HepG2 (cell line): ENCODE measurements around the gene KCNH1. TPM values are rescaled to one million over a fixed set of nuclear protein-coding genes. Genes with fewer than 3 reads are reported as not detected.

Experiments used
- ATAC-seq: fragments of 200-7000 bp; cut with Tn5 transposase; 3 replicates; pipeline ENCODE4 v1.9.1; 2020; ENCODE audit warnings: mild to moderate bottlenecking, moderate library complexity
- BruUV-seq: library from RNA; stranded (reverse); fragments of 400-500 nt; replicated peaks from 2 replicates; lab custom pipeline; 2021; lab: Mats Ljungman, UMichigan
- CTCF ChIA-PET: fragments of 300-600 bp; formaldehyde crosslinking; extraction: SDS; loops from one replicate; lab custom pipeline; 2021; ENCODE audit warnings: low total read pairs, inconsistent platforms, low intra/inter-chr PET ratio; lab: Yijun Ruan, JAX
- POLR2A ChIA-PET: fragments of 350-600 bp; sonication (Branson Sonifier 250); formaldehyde crosslinking; loops from one replicate; lab custom pipeline; 2020; ENCODE audit warnings: antibody characterized with exemption, inconsistent platforms; lab: Yijun Ruan, JAX
- DNase-seq: peaks from one replicate; pipeline ENCODE4 v3.0.0-alpha.2; 2015; ENCODE audit warnings: low spot score
- FAIRE-seq: peaks from 3 replicates; lab custom pipeline; 2011; peaks lifted over from hg19 to GRCh38; lab: Jason Lieb, UNC
- H2AFZ ChIP-seq: one replicate; pipeline ENCODE4 v1.6.1; 2011; ENCODE audit warnings: low read length, inconsistent platforms
- H3K27ac ChIP-seq: fragments of 300-600 bp; 3 replicates; pipeline ENCODE4 v1.8.0; 2011; ENCODE audit warnings: mixed run types, mild to moderate bottlenecking, mixed read lengths, low read length, inconsistent platforms; ENCODE audit not compliant: insufficient read depth; ENCODE audit errors: extremely low read length
- H3K27me3 ChIP-seq, 2 experiments: fragments of 200-600 bp in 1 of 2; 2 replicates in 1 of 2; 3 replicates in 1 of 2; pipeline versions ENCODE4 v1.6.0 to v1.8.0; 2011; ENCODE audit warnings: low read length in 2 of 2, mild to moderate bottlenecking in 2 of 2, moderate library complexity in 2 of 2, inconsistent platforms in 1 of 2; ENCODE audit not compliant: insufficient read depth in 2 of 2, control insufficient read depth in 1 of 2
- H3K36me3 ChIP-seq, 2 experiments: fragments of 200-600 bp in 1 of 2; replicated peaks in 1 of 2; 2 replicates in 1 of 2; 3 replicates in 1 of 2; pipeline versions ENCODE4 v1.5.1 to v1.8.0; 2011; ENCODE audit warnings: low read length in 2 of 2, inconsistent platforms in 1 of 2; ENCODE audit not compliant: insufficient read depth in 2 of 2, control insufficient read depth in 1 of 2
- H3K4me1 ChIP-seq: 2 replicates; pipeline ENCODE4 v1.5.1; 2012; ENCODE audit warnings: low read length, inconsistent platforms; ENCODE audit not compliant: insufficient read depth
- H3K4me2 ChIP-seq: 2 replicates; pipeline ENCODE4 v1.6.0; 2011; ENCODE audit warnings: low read depth, low read length, inconsistent platforms
- H3K4me3 ChIP-seq, 3 experiments: fragments of 200-600 bp in 1 of 3; sonication (generic), shearing (Covaris generic) in 1 of 3; replicated peaks in 1 of 3; 2 replicates each; pipeline ENCODE4 v1.5.1; 2011 to 2016; ENCODE audit warnings: low read length in 3 of 3, inconsistent platforms in 2 of 3, low read depth in 2 of 3, mild to moderate bottlenecking in 2 of 3, control low read depth in 1 of 3, mixed read lengths in 1 of 3; ENCODE audit not compliant: insufficient read depth in 1 of 3
- H3K79me2 ChIP-seq: one replicate; pipeline ENCODE4 v1.6.1; 2011; ENCODE audit warnings: low read length, inconsistent platforms; ENCODE audit not compliant: insufficient read depth
- H3K9ac ChIP-seq: 2 replicates; pipeline ENCODE4 v1.6.0; 2011; ENCODE audit warnings: mild to moderate bottlenecking, low read depth, low read length, inconsistent platforms; ENCODE audit not compliant: insufficient read depth
- H3K9me3 ChIP-seq: 2 replicates; pipeline ENCODE4 v1.5.1; 2012; ENCODE audit warnings: mild to moderate bottlenecking, low read length
- H4K20me1 ChIP-seq: 2 replicates; pipeline ENCODE4 v1.6.0; 2011; ENCODE audit warnings: inconsistent platforms, mild to moderate bottlenecking, low read length, moderate library complexity; ENCODE audit not compliant: insufficient read depth
- EZH2 ChIP-seq: conservative IDR thresholded peaks from 2 replicates; pipeline ENCODE4 v1.6.1; 2012; ENCODE audit warnings: mild to moderate bottlenecking, low read depth, low read length, moderate library complexity
- GPN1 ChIP-seq: sonication (generic); formaldehyde crosslinking; IDR thresholded peaks from 2 replicates; pipeline ENCODE4 v1.5.1; 2020; ENCODE audit warnings: missing genetic modification reagents, borderline replicate concordance
- GRHL1 ChIP-seq: sonication (generic); formaldehyde crosslinking; conservative IDR thresholded peaks from 2 replicates; pipeline ENCODE4 v1.8.0; 2022; ENCODE audit warnings: missing genetic modification reagents
- HES4 ChIP-seq: sonication (generic); formaldehyde crosslinking; IDR thresholded peaks from 2 replicates; pipeline ENCODE4 v1.9.0; 2021; ENCODE audit warnings: mild to moderate bottlenecking, missing genetic modification reagents, borderline replicate concordance
- KDM1A ChIP-seq: IDR thresholded peaks from 2 replicates; pipeline ENCODE4 v1.6.1; 2016; ENCODE audit warnings: missing compliant biosample characterization
- KDM3A ChIP-seq: IDR thresholded peaks from 2 replicates; pipeline ENCODE4 v1.6.1; 2018; ENCODE audit warnings: low read depth, missing compliant biosample characterization
- KMT2A ChIP-seq: sonication (generic); formaldehyde crosslinking; IDR thresholded peaks from 2 replicates; pipeline ENCODE4 v1.4.0; 2020; ENCODE audit warnings: missing genetic modification reagents
- MED13 ChIP-seq: sonication (generic); formaldehyde crosslinking; IDR thresholded peaks from 2 replicates; pipeline ENCODE4 v1.5.0; 2020; ENCODE audit warnings: missing genetic modification reagents
- SRSF4 ChIP-seq: fragments of 200-400 bp; formaldehyde crosslinking; IDR thresholded peaks from one replicate; pipeline ENCODE4 v1.6.1; 2018; ENCODE audit warnings: mild to moderate bottlenecking, low read depth, low read length, moderate library complexity; ENCODE audit not compliant: poor library complexity, severe bottlenecking
- U2AF1 ChIP-seq: fragments of 200-400 bp; formaldehyde crosslinking; optimal IDR thresholded peaks from 2 replicates; pipeline ENCODE3; 2017; ENCODE audit warnings: mild to moderate bottlenecking, low read depth, low read length
- WGBS: methylation state at CpG from one replicate; pipeline ENCODE4 v1.1.6; 2017; ENCODE audit warnings: low lambda C conversion rate; 5-methylcytosine and 5-hydroxymethylcytosine counted together
- in situ Hi-C: cut with HindIII; loops from 2 replicates; pipeline ENCODE4 v1.10.0; 2017; ENCODE audit warnings: low pct_unique_long_range_greater_than_20kb; ENCODE audit not compliant: extremely low pct_ligation_motif_present
- intact Hi-C: fragments of 100-400 bp; cut with micrococcal nuclease; formaldehyde crosslinking; loops from one replicate; pipeline ENCODE4 v1.10.0; 2022; ENCODE audit not compliant: unreplicated experiment
- polyA plus RNA-seq, 8 experiments: library from polyadenylated mRNA; depleted of rRNA in 3 of 8; stranded (reverse) in 7 of 8; unstranded in 1 of 8; fragments of >200 nt; fragmentation: Illumina TruSeq in 4 of 8; extraction: Trizol in 4 of 8; gene quantifications; 2 replicates each; pipeline versions ENCODE4 v1.2.1 to v1.2.3, GENCODE V29; 2011 to 2016; ENCODE audit warnings: low read depth in 4 of 8, missing spikeins in 1 of 8, mixed read lengths in 1 of 8; ENCODE audit not compliant: insufficient read depth in 1 of 8
- total RNA-seq, 5 experiments: library from RNA; depleted of rRNA; stranded (reverse); fragments of >200 nt; fragmentation: Illumina TruSeq; extraction: Trizol; gene quantifications; 2 replicates each; pipeline ENCODE4 v1.2.3, GENCODE V29; 2016; ENCODE audit warnings: low read depth in 1 of 5
- TF ChIP-seq, protein P1 (sequence below): sonication (generic); formaldehyde crosslinking; IDR thresholded peaks from 2 replicates; pipeline ENCODE4 v1.5.1; 2020; ENCODE audit warnings: mild to moderate bottlenecking, missing genetic modification reagents
- TF ChIP-seq, protein P2 (sequence below): IDR thresholded peaks from 2 replicates; pipeline ENCODE4 v1.6.1; 2016; ENCODE audit warnings: low read depth
- TF ChIP-seq, protein P3 (sequence below): IDR thresholded peaks from 2 replicates; pipeline ENCODE4 v1.6.1; 2018; ENCODE audit warnings: missing genetic modification reagents, mild to moderate bottlenecking, missing compliant biosample characterization
- TF ChIP-seq, protein P4 (sequence below): sonication (generic); formaldehyde crosslinking; IDR thresholded peaks from 2 replicates; pipeline ENCODE4 v1.5.0; 2020; ENCODE audit warnings: missing genetic modification reagents

Gene KCNH1
- total and polyA plus RNA-seq, 2 of the 13 experiments (the other 11 are each of a cell fraction or from before 2014, with no cell fraction given): not detected

DNA sequence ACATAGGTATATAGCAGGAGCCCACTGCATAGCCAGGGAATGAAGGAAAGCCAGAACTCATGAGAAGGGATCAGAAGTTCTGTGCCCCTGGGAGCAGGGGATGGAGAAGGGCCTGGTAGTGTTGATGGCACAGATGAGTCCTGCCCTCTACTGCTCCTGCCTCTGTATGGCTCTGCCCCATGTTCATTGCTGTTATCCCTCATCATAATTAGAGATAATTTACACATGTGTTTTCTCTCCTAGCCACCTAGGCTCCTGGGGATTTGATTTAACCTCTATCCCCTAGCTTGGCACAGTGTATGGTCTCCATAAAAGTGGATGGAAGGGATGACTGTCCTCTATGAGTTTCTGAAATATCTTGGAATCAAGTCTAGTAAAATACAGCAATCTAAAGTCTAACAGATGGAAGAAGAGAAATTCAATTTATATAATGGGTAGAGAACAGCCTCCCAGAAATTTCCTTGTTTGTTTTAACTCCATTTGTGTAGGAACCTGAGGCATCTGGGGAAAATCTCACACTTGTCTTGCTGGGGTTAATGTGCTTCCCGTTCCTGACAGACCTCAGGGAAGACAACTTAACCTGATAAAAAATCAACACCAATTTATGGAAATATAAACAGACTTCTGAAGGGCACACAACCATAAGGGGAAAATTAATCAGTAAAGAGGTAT, 411.4 kb downstream of the KCNH1 start:
- in situ Hi-C loops: no loop called here
- Histone ChIP-seq H3K4me3 (no peak overlapping the region), H3K27me3 (no peaks in the 10 kb centered on the region; a peak in 1 of 5 replicates), H3K4me2 (no peak overlapping the region), H3K79me2 (no peaks in the 10 kb centered on the region), H3K36me3 (no peaks in the 10 kb centered on the region), H3K9me3 (no peaks in the 10 kb centered on the region), H3K27ac (no peak overlapping the region), H3K9ac (no peak overlapping the region), H3K4me1 (no peaks in the 10 kb centered on the region)
- ChIA-PET POLR2A (no interaction called here), CTCF (no interaction called here)
- FAIRE-seq (no peak), ATAC-seq (no peak), DNase-seq (no peak)
- TF ChIP-seq, protein P1, sequence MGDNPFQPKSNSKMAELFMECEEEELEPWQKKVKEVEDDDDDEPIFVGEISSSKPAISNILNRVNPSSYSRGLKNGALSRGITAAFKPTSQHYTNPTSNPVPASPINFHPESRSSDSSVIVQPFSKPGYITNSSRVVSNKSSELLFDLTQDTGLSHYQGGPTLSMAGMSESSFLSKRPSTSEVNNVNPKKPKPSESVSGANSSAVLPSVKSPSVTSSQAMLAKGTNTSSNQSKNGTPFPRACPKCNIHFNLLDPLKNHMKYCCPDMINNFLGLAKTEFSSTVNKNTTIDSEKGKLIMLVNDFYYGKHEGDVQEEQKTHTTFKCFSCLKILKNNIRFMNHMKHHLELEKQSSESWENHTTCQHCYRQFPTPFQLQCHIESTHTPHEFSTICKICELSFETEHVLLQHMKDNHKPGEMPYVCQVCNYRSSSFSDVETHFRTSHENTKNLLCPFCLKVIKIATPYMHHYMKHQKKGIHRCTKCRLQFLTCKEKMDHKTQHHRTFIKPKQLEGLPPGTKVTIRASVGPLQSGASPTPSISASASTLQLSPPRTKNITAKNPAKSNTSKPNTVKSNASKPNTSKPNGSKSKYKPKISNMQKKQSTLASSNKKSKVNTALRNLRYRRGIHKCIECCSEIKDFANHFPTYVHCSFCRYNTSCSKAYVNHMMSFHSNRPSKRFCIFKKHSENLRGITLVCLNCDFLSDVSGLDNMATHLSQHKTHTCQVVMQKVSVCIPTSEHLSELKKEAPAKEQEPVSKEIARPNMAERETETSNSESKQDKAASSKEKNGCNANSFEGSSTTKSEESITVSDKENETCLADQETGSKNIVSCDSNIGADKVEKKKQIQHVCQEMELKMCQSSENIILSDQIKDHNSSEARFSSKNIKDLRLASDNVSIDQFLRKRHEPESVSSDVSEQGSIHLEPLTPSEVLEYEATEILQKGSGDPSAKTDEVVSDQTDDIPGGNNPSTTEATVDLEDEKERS (CRISPR knock-in tag): no peak
- no peak for TF ChIP-seq KMT2A (CRISPR knock-in tag)
- no peak for TF ChIP-seq EZH2
- no peak for TF ChIP-seq HES4 (CRISPR knock-in tag)
- no peak for TF ChIP-seq GRHL1 (CRISPR knock-in tag)
- TF ChIP-seq GPN1 (CRISPR knock-in tag): no peak
- TF ChIP-seq, protein P2, sequence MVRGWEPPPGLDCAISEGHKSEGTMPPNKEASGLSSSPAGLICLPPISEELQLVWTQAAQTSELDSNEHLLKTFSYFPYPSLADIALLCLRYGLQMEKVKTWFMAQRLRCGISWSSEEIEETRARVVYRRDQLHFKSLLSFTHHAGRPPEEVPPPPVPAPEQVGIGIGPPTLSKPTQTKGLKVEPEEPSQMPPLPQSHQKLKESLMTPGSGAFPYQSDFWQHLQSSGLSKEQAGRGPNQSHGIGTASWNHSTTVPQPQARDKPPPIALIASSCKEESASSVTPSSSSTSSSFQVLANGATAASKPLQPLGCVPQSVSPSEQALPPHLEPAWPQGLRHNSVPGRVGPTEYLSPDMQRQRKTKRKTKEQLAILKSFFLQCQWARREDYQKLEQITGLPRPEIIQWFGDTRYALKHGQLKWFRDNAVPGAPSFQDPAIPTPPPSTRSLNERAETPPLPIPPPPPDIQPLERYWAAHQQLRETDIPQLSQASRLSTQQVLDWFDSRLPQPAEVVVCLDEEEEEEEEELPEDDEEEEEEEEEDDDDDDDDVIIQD (CRISPR knock-in tag): no peak
- no peak for TF ChIP-seq KDM1A (CRISPR knock-in tag)
- no peak for TF ChIP-seq U2AF1
- TF ChIP-seq KDM3A (CRISPR knock-in tag): no peak
- TF ChIP-seq, protein P3, sequence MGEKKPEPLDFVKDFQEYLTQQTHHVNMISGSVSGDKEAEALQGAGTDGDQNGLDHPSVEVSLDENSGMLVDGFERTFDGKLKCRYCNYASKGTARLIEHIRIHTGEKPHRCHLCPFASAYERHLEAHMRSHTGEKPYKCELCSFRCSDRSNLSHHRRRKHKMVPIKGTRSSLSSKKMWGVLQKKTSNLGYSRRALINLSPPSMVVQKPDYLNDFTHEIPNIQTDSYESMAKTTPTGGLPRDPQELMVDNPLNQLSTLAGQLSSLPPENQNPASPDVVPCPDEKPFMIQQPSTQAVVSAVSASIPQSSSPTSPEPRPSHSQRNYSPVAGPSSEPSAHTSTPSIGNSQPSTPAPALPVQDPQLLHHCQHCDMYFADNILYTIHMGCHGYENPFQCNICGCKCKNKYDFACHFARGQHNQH: no peak
- no peak for TF ChIP-seq SRSF4
- TF ChIP-seq, protein P4, sequence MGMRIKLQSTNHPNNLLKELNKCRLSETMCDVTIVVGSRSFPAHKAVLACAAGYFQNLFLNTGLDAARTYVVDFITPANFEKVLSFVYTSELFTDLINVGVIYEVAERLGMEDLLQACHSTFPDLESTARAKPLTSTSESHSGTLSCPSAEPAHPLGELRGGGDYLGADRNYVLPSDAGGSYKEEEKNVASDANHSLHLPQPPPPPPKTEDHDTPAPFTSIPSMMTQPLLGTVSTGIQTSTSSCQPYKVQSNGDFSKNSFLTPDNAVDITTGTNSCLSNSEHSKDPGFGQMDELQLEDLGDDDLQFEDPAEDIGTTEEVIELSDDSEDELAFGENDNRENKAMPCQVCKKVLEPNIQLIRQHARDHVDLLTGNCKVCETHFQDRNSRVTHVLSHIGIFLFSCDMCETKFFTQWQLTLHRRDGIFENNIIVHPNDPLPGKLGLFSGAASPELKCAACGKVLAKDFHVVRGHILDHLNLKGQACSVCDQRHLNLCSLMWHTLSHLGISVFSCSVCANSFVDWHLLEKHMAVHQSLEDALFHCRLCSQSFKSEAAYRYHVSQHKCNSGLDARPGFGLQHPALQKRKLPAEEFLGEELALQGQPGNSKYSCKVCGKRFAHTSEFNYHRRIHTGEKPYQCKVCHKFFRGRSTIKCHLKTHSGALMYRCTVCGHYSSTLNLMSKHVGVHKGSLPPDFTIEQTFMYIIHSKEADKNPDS: no peak
- TF ChIP-seq MED13: no peak
- TF ChIP-seq, all 625 proteins: peak for 0
- H2AFZ ChIP-seq: no peak overlapping the region
- H4K20me1 ChIP-seq: no peaks in the 10 kb centered on the region
- intact Hi-C loops: no loop called here
- BruUV-seq: no TSS peak
- 0% methylated on average over 1 of the region's 1 CpG for WGBS
